NCI-H510A (cell line): ENCODE data around the gene ZNF202.
"Not testable (repeated sequence)": the region's sequence is repeated elsewhere in the genome, so short reads cannot be mapped to it uniquely, and the experiment has no call there.

ENCODE experiments used
- DNase-seq: peaks from one replicate; lab custom pipeline; 2025; lab: John Stamatoyannopoulos, UW

The ZNF202 gene

DNA sequence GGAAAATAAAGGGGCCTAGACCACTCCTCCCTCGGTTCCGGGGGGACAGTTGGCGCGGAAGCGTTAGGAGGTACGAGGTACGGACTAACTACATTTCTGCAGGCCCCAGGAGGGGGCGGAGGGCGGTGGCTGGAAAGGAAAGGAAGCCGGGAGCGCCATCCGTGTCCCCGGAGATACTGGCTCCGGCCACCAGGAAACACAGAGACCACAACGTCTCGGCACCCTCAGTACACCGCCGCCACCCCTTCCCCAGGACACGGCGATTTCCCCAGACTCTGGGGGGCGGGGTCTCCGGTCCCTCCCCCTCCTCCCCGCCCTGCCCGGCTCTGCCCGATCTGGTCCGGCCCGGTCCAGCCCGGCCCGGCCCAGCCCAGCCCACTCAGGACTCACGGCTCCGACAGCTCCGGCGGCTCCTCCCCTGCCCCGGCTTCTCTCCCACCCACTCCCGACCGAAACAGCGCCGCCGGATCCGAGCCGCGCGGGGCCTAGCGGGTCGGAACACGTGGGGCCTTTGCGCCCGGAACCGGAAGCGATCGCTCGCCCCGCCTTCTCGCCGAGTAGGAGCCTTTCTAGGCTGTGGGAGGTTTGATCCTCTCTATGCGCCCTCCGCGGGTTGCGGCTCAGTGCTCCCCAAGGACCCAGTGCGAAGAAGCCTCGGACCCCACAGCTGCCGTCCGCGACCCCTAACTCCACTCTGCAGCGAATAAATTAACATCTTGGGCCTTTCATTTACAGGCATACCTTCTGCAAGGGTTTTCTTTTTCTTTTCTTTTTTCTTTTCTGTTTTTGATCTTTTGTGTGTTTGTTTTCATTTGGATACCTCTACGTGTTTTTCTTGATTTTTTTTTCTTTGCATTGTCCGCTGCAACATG, at the start of gene ZNF202:
Gene ZNF202, minus strand, starts transcription at position 502 of the 872 bp plus-strand sequence. CDS start 10,772 bp downstream, outside the sequence.
- DNase-seq, result peak; percentile 67

DNA sequence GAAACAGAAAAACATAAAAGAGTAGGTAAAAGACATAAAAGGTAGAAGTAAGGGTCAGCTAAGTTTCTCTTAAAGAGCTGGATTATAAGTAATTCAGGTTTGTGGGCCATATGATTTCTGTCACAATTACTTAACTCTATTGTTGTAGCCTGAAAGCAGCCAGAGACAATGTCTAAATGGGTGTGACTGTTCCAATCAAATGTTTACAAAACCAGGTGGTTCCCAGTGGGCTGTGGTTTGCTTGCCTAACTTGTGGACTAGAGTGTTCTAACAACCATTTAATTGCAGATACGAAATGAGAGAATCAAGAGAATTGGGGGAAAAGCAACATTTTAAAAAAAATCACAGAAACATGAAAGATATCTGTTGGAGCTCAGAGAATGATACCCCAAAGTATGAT, 42.1 kb upstream of the ZNF202 start:
- no peak for DNase-seq

DNA sequence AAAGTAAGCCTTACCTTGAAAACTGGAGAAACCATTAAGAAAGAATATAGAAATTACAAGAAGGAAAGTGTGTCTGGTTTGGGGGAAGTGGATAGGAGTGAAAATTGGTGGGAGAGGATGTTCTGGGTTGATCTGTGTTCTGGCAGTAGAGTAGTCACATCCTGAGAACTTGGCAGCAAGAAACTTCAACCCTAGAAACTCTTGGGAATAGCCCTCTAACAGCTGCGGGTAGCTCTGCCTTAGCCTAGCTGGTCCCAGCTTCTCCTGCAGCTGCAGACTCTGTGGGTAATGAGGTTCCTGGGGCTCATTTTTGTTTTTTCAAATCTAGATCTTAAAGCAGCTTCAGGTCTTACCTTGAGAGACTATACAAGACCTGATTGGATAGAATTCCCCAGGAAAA, 37.1 kb upstream of the ZNF202 start:
- DNase-seq, result no peak

DNA sequence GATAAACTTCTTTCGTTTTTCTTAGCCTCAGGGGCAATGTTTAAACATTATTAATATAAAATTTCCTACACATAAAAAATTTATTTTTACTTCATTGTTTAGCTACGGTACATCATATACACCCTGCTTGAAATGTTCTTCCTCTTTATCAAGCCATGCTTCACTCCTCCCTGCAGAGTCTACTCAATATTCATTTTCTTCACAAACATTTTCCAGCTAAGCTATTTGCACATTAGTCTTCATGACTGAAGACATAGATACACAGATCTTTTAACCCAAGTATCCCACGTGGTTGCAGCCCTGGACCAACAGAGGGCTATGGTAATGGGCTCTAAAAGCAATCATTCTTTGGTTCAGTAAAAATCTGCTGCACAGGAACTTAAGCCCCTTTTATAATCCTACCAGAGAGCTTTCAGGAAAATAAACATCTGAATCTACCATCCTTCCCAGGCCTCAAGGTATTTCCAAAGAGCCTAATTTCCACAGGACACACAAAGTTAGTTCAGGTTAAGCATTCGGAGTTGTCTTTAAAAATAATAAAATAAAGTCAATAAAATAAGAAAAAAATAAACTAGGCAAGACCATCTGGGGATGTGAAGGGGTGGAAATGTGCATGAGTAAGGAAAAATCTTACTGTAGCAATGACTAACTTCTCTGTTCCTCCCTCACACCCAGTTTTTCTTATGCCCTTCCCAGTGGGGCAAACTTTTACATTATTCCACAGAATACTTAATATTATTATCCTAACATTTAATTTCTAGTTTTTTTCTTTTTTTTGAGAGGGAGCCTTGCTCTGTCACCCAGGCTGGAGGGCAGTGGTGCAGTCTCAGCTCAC, 34.5 kb upstream of the ZNF202 start:
- no peak for DNase-seq

DNA sequence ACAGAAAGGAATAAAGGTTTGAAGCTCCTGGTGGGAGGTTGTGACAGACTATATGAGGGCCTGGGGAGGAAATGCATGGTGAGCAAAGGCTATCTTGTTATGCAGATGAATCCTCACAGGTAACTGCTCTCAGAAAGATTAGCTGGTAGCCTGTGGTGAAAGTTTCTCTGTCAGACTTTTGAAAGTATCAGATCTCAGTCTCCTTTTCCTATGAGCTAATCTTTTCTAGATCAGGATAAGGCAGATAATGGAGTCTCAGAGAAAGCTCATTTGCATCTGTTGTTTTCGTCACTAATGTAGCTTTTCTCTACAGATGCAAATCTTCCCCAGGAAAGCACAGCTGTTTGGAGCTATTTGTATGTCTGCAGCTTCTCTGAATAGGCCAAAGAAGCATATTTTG, 33.8 kb upstream of the ZNF202 start:
- no peak for DNase-seq

DNA sequence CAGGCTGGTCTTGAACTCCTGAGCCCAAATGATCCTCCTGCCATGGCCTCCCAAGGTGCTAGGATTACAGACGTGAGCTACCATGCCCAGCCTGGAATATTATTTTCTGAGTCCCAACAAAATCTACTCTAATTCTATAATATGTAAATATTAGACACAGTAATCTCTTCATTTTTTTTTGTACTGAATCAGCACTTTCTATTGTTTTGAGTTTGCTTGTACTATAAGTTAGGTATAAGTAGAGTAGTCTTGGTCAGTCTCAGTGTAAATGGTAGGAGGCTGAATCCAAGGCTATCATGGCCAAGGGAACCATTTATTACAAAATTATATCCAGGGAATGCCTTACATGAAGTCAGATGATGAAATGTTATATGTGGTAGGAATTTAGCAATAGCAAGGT, 32.5 kb upstream of the ZNF202 start:
- no peak for DNase-seq

DNA sequence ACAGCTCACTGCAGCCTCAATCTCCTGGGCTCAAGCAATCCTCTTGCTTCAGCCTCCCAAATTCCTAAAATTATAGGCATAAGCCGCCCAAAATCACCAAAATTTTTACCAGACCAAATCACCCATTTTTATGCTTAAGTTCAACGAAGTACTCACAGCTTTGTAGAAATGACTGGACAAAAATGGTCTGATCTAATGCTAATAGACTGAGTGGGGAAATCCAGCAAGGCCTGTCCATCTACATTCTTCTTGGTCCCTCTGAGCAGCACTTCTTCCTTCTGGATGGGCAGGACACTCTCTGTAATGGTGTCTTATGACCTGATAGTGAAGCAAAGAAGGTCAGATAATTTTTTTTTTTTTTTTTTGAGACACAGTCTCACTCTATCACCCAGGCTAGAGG, 31.6 kb upstream of the ZNF202 start:
- no peak for DNase-seq

DNA sequence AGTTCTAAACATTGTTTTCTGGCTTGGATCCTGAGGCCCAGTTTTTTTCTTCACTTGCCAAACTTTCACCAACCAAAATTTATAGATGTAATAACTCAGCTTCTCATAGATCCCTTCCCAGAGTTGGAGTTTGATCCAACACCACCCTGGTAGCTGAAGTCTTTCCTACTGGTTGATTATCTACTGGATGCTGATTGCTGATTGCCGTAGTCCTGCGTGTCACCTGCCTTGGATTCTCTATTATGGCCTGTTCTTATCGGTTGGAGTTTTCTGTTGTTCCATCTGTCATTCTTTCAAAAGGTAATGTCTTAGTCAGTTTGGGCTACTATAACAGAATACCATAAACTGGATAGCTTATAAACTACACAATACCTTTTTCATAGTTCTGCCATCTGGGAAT, 30.2 kb upstream of the ZNF202 start:
- DNase-seq, result no peak

DNA sequence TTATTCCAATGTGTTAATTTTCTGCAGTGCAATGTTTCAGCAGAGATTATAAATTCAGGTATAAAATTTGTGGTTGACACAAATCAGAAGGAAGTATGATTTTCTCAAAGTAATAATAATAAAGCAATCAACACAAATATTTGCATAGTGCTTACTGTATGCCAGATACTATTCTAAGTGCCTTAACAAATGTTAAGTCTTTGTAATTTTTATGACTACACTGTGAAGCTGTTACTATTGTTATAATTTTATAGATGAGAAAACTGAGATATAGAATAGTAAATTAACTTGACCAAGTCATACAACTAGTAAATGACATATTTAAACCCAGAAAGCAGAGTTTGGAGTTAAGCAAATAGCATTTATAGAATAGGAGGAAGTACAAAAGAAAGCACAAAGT, 29.3 kb upstream of the ZNF202 start:
- DNase-seq, result no peak

DNA sequence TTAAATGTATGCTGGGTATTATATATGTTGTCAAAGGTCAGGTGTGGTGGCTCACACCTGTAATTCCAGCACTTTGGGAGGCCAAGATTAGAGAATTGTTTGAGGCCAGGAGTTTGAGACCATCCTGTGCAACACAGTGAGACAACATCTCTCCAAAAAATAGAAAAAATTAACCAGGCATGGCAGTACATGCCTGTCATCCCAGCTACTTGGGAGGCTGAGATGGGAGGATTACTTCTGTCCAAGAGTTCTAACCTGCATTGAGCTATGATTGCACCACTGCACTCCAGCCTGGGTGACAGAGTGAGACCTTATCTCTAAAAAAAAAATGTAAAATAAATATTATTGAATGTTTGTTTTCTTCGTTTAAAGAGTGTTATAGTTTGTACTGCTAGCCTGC, 24.1 kb upstream of the ZNF202 start:
- DNase-seq, result no peak

DNA sequence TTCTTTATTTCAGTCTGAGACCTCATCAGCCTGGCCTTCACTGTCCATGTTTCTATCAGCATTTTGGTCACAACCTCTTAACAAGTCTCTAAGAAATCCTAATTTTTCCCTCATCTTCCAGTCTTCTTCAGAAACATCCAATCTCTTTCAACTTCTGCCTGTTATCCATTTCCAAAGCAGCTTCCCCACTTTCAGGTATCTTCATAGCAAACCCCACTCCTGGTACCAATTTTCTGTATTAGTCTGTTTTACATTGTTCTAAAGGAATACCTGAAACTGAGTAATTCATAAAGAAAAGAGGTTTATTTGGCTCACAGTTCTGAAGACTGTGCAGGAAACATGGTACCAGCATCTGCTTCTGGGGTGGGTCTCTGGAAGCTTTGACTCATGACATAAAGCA, 21.0 kb upstream of the ZNF202 start:
- no peak for DNase-seq

DNA sequence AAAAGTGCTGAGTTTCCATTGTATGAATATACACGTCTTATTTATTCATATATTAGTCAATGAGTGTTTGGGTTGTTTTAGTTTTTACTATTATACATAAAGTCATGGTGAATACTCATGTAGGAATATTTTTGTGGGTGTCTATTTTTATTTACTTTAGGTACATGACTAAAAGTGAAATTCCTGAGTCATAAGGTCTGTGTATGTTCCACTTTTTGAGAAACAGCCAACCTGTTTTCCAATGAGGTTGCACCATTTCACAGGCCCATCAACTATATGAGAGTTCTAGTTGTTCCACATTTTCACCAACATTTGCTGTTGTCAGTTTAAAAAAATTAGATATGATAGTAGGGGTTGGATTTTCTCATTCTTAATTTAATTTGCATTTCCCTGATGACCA, 19.4 kb upstream of the ZNF202 start:
- DNase-seq, result no peak

DNA sequence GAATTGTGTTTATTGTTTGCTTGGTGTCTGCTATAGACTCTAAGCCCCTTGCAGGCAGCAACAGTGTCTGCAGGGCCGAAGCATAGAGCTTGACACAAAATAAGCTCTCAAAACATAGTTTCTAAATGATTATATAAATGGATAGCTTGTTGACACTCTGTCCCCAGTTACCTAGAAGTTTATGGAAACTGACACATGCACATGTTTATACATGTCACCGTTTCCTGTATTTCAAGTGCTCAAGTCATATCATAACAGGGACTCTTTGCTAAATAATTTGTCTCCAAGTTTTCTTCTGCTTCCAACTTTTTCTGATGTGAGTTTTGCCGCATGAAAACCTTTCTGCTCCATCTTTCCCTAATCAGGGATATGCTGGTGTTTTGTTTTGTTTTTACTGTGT, 16.5 kb upstream of the ZNF202 start:
- DNase-seq, result no peak

DNA sequence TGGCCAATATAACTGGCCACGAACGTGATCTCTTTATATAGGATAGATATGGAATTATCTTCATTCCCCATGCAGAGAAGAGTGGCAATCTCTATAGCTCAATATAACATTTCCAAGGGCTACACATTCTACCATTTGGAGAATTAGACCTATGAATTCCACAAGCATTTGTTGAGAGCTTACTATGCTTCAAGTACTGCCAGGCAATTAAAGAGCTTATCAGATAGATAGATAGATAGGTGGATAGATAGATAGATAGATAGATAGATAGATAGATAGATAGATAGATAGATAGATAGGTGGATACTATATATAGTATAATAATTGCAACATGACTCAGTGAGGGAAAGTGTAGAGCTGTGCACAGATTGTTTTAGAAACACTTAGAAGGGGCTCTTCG, 14.4 kb upstream of the ZNF202 start:
- DNase-seq, result no peak

DNA sequence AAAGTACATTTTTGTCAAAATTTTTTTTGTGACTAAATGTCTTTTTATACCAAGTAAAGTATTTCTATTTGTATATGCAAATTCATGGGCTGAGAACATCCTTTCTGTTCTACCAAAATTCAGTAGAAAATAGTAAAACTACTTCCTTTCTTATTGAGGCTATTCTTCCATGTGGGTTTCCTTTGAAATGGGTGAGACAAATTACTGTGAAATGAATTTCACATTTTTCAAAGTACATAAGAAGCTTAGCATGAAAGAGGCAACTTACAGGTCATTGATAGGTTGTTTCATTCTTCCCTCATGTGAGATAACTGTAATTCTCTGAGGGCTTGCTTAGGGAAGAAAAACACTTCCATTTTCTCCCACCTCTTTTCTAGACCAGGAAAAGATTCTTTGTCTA, 13.9 kb upstream of the ZNF202 start:
- no peak for DNase-seq

DNA sequence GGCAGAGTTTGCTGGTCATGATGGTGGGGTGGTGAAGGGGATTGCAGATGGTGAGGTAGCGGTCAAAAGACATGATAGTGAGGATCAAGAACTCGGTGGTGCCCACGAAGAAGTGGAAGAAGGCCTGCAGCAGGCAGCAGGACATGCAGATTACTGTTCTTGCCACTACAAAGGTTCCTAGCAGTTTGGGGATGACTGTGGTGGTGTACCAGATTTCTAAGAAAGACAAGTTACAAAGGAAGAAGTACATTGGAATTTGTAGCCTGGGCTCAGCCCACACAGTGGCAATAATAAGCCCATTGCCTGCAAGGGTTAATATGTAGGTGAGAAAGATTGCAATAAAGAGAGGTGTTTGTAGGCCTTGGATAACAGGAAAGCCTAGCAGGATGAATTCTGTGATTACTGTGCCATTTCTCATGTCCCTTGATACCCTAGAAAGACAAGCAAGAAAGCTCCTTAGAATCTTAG, 12.7 kb upstream of the ZNF202 start, which contains the start of gene OR6X1:
Gene OR6X1, minus strand, starts transcription at position 418 of the 468 bp plus-strand sequence. Its CDS starts 0 bp downstream, at position 418.
- DNase-seq, result no peak

DNA sequence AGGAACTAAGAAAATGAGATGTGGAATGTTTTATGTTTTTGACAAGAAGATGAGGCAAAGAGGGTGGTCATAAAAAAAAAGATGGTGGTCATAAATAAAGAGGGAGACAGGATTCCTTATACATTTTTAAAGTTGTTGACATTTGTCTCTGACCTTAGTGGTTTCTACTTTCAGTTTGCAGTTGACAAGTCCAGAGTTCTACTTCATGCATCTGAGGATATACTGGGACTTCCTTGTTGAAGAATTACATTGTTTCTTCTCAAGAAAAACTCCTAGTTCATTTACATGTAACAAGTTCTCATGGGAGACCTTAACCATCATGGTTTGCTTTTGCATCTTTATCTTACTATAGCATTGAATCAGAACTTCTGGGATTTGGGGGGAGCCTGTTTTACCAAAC, 11.7 kb upstream of the ZNF202 start:
- no peak for DNase-seq

DNA sequence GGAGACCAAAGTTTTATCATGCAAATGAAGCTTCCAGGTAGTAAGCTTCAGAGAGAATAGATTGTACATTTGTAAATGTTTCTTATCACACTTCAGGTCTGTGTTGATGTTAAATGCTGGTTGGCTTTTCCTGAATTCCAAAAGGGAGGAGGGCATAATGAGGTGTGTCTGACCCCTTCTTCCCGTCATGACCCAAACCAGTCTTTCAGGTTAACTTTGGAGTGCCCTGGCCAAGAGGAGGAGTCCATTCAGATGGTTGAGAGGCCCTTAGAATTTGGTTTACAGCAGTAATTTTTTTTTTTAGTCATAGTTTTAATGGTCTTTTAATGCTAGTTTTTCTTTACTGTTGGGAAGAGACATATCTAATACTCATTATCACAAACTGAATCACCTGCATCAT, 10.3 kb upstream of the ZNF202 start:
- no peak for DNase-seq

DNA sequence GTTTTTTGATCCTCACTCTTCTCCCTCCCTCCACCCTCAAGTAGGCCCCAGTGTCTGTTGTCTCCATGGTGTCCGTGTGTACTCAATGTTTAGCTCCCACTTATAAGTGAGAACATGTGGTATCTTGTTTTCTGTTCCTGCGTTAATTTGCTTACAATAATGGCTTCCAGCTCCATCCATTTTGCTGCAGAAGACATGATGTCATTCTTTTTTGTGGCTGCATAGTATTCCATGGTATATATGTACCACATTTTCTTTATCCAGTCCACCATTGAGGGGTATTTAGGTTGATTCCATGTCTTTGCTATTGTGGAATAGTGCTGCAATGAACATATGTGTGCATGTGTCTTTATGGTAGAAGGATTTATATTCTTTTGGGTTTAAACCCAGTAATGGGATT, 6.9 kb upstream of the ZNF202 start:
- not testable (repeated sequence) for DNase-seq

DNA sequence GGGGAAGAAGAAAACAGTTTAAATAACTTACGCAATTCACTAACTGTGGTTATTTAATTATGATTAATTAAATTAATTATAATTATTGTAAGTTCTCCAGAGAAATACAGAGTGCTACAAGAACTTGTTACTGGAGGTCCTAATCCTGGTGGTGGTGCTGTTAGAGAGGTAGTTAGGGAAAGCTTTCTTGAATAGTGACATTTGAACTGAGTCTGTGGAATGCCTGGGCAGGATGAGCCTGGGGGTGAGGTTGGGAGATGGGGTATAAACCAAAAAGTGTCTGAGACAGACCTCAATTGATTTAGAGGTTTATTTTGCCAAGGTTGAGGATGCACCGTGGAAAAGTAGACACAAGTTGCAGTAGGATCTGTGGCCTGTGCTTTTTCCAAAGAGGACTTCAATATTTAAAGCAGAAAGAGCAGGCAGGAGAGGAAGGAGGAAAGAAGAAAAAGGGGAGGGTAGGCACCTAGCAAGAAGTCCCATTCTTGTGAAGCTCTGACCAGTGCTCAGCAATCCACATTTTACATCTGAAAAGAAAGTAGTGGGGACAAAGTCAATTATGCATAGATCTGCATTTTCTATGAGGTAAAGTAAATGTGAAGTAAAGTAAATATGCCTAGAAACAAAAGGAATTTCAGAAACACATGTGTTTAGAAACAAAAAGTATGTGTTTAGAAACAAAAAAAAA, 4.4 kb upstream of the ZNF202 start:
- no peak for DNase-seq

DNA sequence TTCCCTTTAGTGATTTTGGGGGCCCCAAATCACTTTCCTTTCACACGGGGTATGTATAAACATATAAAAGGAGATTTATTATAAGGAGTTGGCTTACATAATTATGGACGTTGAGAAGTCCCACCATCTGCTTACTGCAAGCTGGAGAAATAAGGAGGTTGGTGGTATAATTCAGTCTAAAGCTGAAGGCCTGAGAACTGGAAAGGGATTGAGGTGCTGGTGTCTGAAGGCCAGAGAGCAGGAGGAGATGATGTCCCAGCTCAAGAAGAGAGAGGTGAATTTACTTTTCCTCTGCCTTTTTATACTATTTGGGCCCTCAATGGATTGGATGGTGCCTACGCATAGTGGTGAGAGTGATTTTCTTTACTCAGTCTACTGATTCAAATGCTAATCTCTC, 1.3 kb upstream of the ZNF202 start:
- no peak for DNase-seq

DNA sequence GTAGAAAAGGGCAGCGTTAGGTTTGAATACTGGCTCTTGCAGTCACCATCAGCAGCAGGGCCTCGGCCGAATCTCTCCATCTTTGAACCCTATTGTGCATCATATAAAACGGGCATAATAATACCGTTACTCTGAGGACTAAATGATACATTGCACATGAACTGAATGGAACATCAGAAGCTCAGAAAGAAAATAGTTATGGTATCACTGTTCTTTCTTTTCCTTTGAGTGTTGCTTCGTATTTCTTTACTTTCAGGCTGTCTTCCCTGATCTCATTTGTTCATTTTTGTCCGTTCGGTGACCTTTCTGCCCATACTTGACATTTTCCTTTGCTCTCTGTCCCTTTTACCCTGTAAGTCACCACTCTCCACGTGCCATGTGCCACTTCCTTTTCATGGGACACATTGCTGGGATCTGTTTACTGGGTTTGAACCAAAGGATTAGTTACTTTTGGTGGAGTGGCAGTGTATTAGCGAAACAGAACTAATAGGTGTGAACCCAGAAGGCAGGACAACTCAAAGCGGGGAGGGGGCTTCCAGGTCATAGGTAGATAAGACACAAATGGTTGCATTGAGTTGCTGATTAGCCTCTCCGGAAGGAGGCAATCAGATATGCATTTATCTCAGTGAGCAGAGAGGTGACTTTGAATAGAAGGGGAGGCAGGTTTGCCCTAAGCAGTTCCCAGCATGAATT, 717 bp upstream of the ZNF202 start:
- no peak for DNase-seq
